Lower leg skin (tissue), 4 donors: ENCODE results near the gene F12. TPM values are rescaled to one million over a fixed set of nuclear protein-coding genes. Genes with fewer than 3 reads are reported as not detected.
"Not testable (repeated sequence)": the region's sequence is repeated elsewhere in the genome, so short reads cannot be mapped to it uniquely, and the experiment has no call there.

Experiments
- DNase-seq, 2 donors: peaks; one replicate each; pipeline ENCODE4 v3.0.0-alpha.2; 2019; ENCODE audit warnings: low spot score in 2 of 2
- H3K4me3 ChIP-seq: fragments of 200-600 bp; sonication (generic); 2 replicates; pipeline ENCODE4 v1.5.1; 2017; ENCODE audit warnings: mild to moderate bottlenecking, low read depth; ENCODE audit not compliant: poor library complexity, severe bottlenecking
- CTCF ChIP-seq, 3 donors: fragments of 450-650 bp; IDR thresholded peaks; one replicate each; pipeline ENCODE4 v1.5.1; 2016; ENCODE audit warnings: antibody characterized with exemption in 3 of 3, mild to moderate bottlenecking in 3 of 3, moderate library complexity in 2 of 3
- POLR2A ChIP-seq, 2 donors: fragments of 450-650 bp; IDR thresholded peaks; one replicate each; pipeline ENCODE4 v1.6.1; 2016 to 2017; ENCODE audit warnings: antibody characterized with exemption in 2 of 2, mild to moderate bottlenecking in 1 of 2, moderate library complexity in 1 of 2
- WGBS, 2 donors: methylation state at CpG; one replicate each; pipeline ENCODE4 v1.1.5; 2018; 5-methylcytosine and 5-hydroxymethylcytosine counted together
- intact Hi-C: fragments of 100-400 bp; cut with DNase I; formaldehyde crosslinking; loops from one replicate; pipeline ENCODE4 v1.15.0; 2023; ENCODE audit warnings: low total_unique reads
- total RNA-seq, 4 donors: library from RNA; depleted of rRNA; stranded (reverse); fragments of >200 nt; gene quantifications; one replicate each; pipeline ENCODE4 v1.1.0, GENCODE V29; 2016

F12 gene
- total RNA-seq, 4 donors from 2014 or later, result 1.9 to 14.5 (median 10.1) TPM

- 18 to 31% methylated on average over 8 to 9 of the region's 11 CpGs for WGBS, 2 donors
- no peak for TF ChIP-seq CTCF (IDR thresholded peaks at IDR 0.05)
- no peak for TF ChIP-seq POLR2A (IDR thresholded peaks at IDR 0.05)
- H3K4me3 ChIP-seq, result no peak overlapping the region
- DNase-seq, result no peak
- intact Hi-C loops, result no loop called here
These were observed 26.8 kb downstream of the F12 start for GRCh38 chr5:177382423-177383029.

DNA sequence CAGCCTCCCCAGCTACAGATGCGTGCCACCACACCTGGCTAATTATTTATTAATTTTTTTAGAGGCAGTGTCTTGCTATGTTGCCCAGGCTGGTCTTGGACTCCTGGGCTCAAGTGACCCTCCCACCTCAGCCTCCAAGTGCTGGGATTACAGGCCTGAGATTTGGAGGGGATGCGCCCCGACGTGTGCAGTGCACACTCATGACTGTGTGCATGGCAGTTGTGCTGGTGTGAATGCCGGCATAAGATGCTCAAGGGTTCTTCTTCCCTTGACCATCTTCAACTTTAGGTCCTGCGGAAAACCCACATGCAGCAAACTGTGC is 28.6 kb downstream of the F12 start:
- intact Hi-C loops, result no loop called here
- H3K4me3 ChIP-seq, result no peak overlapping the region
- TF ChIP-seq POLR2A (IDR thresholded peaks at IDR 0.05), result no peak
- no peak for TF ChIP-seq CTCF (IDR thresholded peaks at IDR 0.05)
- DNase-seq, result no peak
- WGBS, 2 donors, result 80 to 89% methylated on average over 6 of the region's 6 CpGs

GRCh38 chr5:177378884-177379883 is 30.2 kb downstream of the F12 start:
- 67 to 73% methylated on average over 15 of the region's 15 CpGs for WGBS, 2 donors
- intact Hi-C loops, result no loop called here
- no peak for DNase-seq
- TF ChIP-seq CTCF (IDR thresholded peaks at IDR 0.05), result no peak
- TF ChIP-seq POLR2A (IDR thresholded peaks at IDR 0.05), result no peak
- H3K4me3 ChIP-seq, result no peak overlapping the region

- no peak overlapping the region for H3K4me3 ChIP-seq
- TF ChIP-seq CTCF (IDR thresholded peaks at IDR 0.05) (no peak), POLR2A (IDR thresholded peaks at IDR 0.05) (no peak)
- DNase-seq, result no peak
- WGBS, 2 donors, result 85 to 86% methylated on average over 8 of the region's 8 CpGs
- intact Hi-C loops, result no loop called here
These were observed 31.2 kb downstream of the F12 start for GRCh38 chr5:177377851-177378776.

DNA sequence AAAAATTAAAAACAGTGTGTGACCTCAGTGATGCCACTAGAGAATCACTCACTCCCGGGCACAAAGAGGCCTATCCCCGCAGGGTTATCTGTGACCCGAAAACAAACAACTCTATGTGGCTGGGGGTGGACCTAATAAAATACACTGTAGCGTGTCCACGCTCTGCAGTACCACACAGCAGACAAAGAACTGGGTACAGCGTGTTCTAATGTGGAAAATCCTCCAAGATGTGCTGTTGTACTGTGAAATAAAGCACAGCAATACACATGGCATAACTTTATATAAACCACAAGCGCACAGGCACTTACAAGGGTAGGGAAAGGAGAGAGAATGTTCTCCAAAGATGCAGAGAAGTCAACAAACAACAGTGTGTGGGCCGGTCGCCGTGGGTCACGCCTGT is 33.3 kb downstream of the F12 start:
- WGBS, 2 donors, result 82 to 83% methylated on average over 11 of the region's 11 CpGs
- intact Hi-C loops, result no loop called here
- no peak overlapping the region for H3K4me3 ChIP-seq
- TF ChIP-seq CTCF (IDR thresholded peaks at IDR 0.05) (no peak), POLR2A (IDR thresholded peaks at IDR 0.05) (no peak)
- DNase-seq, result no peak

GRCh38 chr5:177375516-177375915 is 33.8 kb downstream of the F12 start:
- WGBS, 2 donors, result 78 to 79% methylated on average over 5 of the region's 5 CpGs
- DNase-seq, H3K4me3 ChIP-seq, intact Hi-C loops: not testable (repeated sequence)
